Measurements from ENCODE around the gene CERS5.

CERS5 gene

GRCh38 chr12:50167049-50167828 lies at the start of gene CERS5:
TSS of gene CERS5 (minus strand) at chr12:50167369. CDS start at chr12:50167297, 72 bp downstream.
- peak; percentile 99 for DNase-seq

- no peak for DNase-seq
Observed at GRCh38 chr12:50215033-50215432, 47.9 kb upstream of the CERS5 start.

GRCh38 chr12:50214018-50214417 lies 46.8 kb upstream of the CERS5 start:
- DNase-seq = no peak

- DNase-seq = no peak
Observed at GRCh38 chr12:50213439-50213838, 46.3 kb upstream of the CERS5 start.

GRCh38 chr12:50212071-50212467 lies 44.9 kb upstream of the CERS5 start:
- no peak for DNase-seq

GRCh38 chr12:50211392-50212070 lies 44.4 kb upstream of the CERS5 start:
- DNase-seq = no peak

GRCh38 chr12:50207424-50207823 lies 40.3 kb upstream of the CERS5 start:
- no peak for DNase-seq

GRCh38 chr12:50205648-50206047 lies 38.5 kb upstream of the CERS5 start:
- DNase-seq = no peak

GRCh38 chr12:50203691-50204090 lies 36.5 kb upstream of the CERS5 start:
- DNase-seq = no peak

GRCh38 chr12:50201987-50202521 lies 34.9 kb upstream of the CERS5 start:
- DNase-seq = peak; percentile 10

GRCh38 chr12:50200552-50201273 lies 33.5 kb upstream of the CERS5 start:
- DNase-seq = no peak

GRCh38 chr12:50198829-50199228 lies 31.7 kb upstream of the CERS5 start:
- DNase-seq = no peak

- peak; percentile 20 for DNase-seq
Observed at GRCh38 chr12:50197297-50197727, 30.1 kb upstream of the CERS5 start.

- no peak for DNase-seq
Observed at GRCh38 chr12:50196537-50196936, 29.4 kb upstream of the CERS5 start.

- DNase-seq = no peak
Observed at GRCh38 chr12:50195832-50196231, 28.7 kb upstream of the CERS5 start.

GRCh38 chr12:50192908-50193307 lies 25.7 kb upstream of the CERS5 start:
- no peak for DNase-seq

- no peak for DNase-seq
Observed at GRCh38 chr12:50192236-50192635, 25.1 kb upstream of the CERS5 start.

- DNase-seq = no peak
Observed at GRCh38 chr12:50190859-50191258, 23.7 kb upstream of the CERS5 start.

GRCh38 chr12:50188875-50189575 lies 21.9 kb upstream of the CERS5 start:
- no peak for DNase-seq

- DNase-seq = no peak
Observed at GRCh38 chr12:50188241-50188781, 21.1 kb upstream of the CERS5 start.

GRCh38 chr12:50187084-50187900 lies 20.1 kb upstream of the CERS5 start:
- no peak for DNase-seq

GRCh38 chr12:50186681-50187080 lies 19.5 kb upstream of the CERS5 start:
- no peak for DNase-seq
